ENCODE data around the gene FBXO22. TPM values are rescaled to one million over a fixed set of nuclear protein-coding genes. Genes with fewer than 3 reads are reported as not detected.

Gene FBXO22
- polyA plus RNA-seq, 1 of the 3 experiments (the other 2 are of a cell fraction): 34.8 TPM

DNA sequence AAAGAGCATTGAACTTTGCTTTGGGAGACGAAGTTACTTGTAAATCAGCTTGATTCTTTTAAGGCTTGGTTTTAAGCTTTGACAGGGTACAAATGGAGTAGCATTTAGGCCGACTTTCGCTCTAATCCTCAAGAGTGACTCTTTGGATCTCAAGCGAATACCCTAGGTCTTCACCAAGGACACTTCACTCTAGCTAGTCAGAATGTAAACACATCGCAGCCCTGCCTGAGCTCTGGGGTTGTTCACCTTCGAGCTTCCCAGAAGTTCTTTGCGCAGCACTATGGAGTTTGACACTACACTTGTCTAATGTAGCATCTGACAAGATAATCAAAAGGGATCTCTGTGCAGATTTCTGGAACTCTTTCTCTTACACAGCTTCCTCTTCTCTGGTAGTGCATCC lies 86.2 kb downstream of the FBXO22 start:
- no peak overlapping the region for H3K4me3 ChIP-seq (ENCODE audit: low read depth in 2 of 2, low read length in 1 of 2)
- TF ChIP-seq CTCF (IDR thresholded peaks at IDR 0.05) (no peak), USF2 (IDR thresholded peaks at IDR 0.05; ENCODE audit: borderline replicate concordance, low read depth, low read length) (no peak), NFIC (IDR thresholded peaks at IDR 0.05; ENCODE audit: borderline replicate concordance) (no peak), SIN3A (IDR thresholded peaks at IDR 0.05; ENCODE audit: borderline replicate concordance, low read depth, low read length) (no peak), GABPA (IDR thresholded peaks at IDR 0.05; ENCODE audit: low read depth) (no peak), POLR2AphosphoS5 (IDR thresholded peaks at IDR 0.05; ENCODE audit: low read depth, low read length) (no peak), GATA2 (CRISPR knock-in tag; IDR thresholded peaks at IDR 0.05) (no peak)
- POLR2A ChIA-PET: no interaction called here

More for the DNA sequence above, 86.2 kb downstream of the FBXO22 start:
- WGBS (ENCODE audit: low lambda C conversion rate): 68% methylated on average over 7 of the region's 7 CpGs
- Histone ChIP-seq H2AFZ (ENCODE audit: low read depth) (no peak overlapping the region), H3K4me2 (no peak overlapping the region), H3F3A (replicated peaks; ENCODE audit: insufficient read depth) (no peaks in the 10 kb centered on the region), H3K79me2 (ENCODE audit: insufficient read depth) (no peaks in the 10 kb centered on the region), H3K9ac (no peak overlapping the region), H3K36me3 (replicated peaks in 1 of 2; ENCODE audit: control insufficient read depth in 1 of 2, insufficient read depth in 2 of 2, low read length in 1 of 2) (no peaks in the 10 kb centered on the region), H3K27me3 (ENCODE audit: insufficient read depth) (no peaks in the 10 kb centered on the region), H3K4me1 (ENCODE audit: control insufficient read depth in 1 of 2, insufficient read depth in 2 of 2, low read depth in 1 of 2, low read length in 1 of 2) (no peaks in the 10 kb centered on the region), H4K20me1 (ENCODE audit: insufficient read depth) (no peaks in the 10 kb centered on the region), H3K9me3 (peaks cover 3% of the 10 kb centered on the region; the same call in 1 of the 2 replicates), H3K27ac (ENCODE audit: low read depth in 2 of 2, low read length in 1 of 2) (no peak overlapping the region), H3K9me2 (no peaks in the 10 kb centered on the region)
- CTCF ChIA-PET: interaction anchor here (0.7 kb wide), 1 partner anchor 149 kb away, joined by 4 read pairs; no protein-coding TSS in a partner anchor
- DNase-seq: no peak

Small RNAs within 50 kb of the gene (small RNA-seq; reads per million reads assigned to genes)
- gene RN7SL510P: 0 reads per million in 7 experiments

Other genes with a start within 250 kb of the FBXO22 start
- 0.28 and 0.35 TPM in 2 replicates for gene CSPG4, start 191.0 kb upstream of the FBXO22 start, polyA plus RNA-seq (2012; rRNA removed)
- gene UBE2Q2, start 60.4 kb upstream of the FBXO22 start, polyA plus RNA-seq (2012; rRNA removed): 14.5 and 15.4 TPM in 2 replicates
- gene NRG4, start 108.5 kb downstream of the FBXO22 start, polyA plus RNA-seq (2012; rRNA removed): not detected in 2 replicates
- gene TMEM266, start 156.1 kb downstream of the FBXO22 start, polyA plus RNA-seq (2012; rRNA removed): 0.05 and 0.07 TPM in 2 replicates

Measured in SK-N-SH (cell line).